K562 (cell line): Measurements from ENCODE around the gene MACROD2.

ENCODE experiments used
- NFIC ChIP-seq: fragments of 450-650 bp; IDR thresholded peaks from 2 replicates; pipeline ENCODE4 v1.6.1; 2017; ENCODE audit warnings: mild to moderate bottlenecking, inconsistent platforms
- POLR2A ChIP-seq: fragments of 450-650 bp; conservative IDR thresholded peaks from 2 replicates; pipeline ENCODE4 v1.6.1; 2016
- RBFOX2 ChIP-seq: fragments of 200-400 bp; formaldehyde crosslinking; IDR thresholded peaks from 2 replicates; pipeline ENCODE4 v1.6.1; 2017; ENCODE audit warnings: low read depth, mild to moderate bottlenecking, low read length, moderate library complexity
- RCOR1 ChIP-seq, 2 experiments: IDR thresholded peaks; 2 replicates each; pipeline ENCODE4 v1.6.1; 2012; ENCODE audit warnings: low read depth in 2 of 2, low read length in 2 of 2, borderline replicate concordance in 1 of 2, improper control_type of control experiment in 1 of 2
- SMC3 ChIP-seq: conservative IDR thresholded peaks from 2 replicates; pipeline ENCODE4 v1.6.1; 2011; ENCODE audit warnings: low read depth, low read length, improper control_type of control experiment; ENCODE audit not compliant: insufficient read depth
- TF ChIP-seq, protein P1 (sequence below), 3 experiments: IDR thresholded peaks in 2 of 3; conservative IDR thresholded peaks in 1 of 3; 2 replicates each; pipeline ENCODE4 v1.5.1; 2011 to 2012; ENCODE audit warnings: low read length in 3 of 3, mild to moderate bottlenecking in 3 of 3, control low read depth in 2 of 3, improper control_type of control experiment in 1 of 3, inconsistent platforms in 1 of 3, low read depth in 1 of 3, mixed read lengths in 1 of 3, moderate library complexity in 1 of 3; ENCODE audit not compliant: insufficient read depth in 2 of 3

DNA sequence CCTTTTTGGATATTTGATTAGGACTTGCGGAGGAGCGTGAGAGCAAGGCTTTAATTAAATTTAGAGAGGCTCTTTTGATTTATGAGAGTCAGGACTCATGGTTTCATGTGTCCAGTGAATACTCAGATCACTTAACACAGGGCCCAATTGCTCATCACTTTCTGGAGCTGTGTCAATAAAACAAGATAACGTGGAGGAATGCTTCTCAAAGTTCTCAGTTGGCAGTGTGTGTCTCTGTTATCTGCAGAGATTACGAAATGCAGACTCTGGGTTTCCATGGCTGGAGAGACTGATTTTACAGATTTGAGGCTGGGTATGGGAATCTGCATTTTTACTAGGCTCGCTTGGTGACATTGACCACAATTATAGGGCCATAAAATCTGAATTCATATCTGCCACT is 677.8 kb downstream of the MACROD2 start:
- no peak for TF ChIP-seq NFIC
- TF ChIP-seq RBFOX2 = no peak
- TF ChIP-seq RCOR1 (IDR thresholded peaks at IDR 0.05; ENCODE audit: borderline replicate concordance in 1 of 2, low read depth in 2 of 2, low read length in 2 of 2) = no peak
- TF ChIP-seq, protein P1, sequence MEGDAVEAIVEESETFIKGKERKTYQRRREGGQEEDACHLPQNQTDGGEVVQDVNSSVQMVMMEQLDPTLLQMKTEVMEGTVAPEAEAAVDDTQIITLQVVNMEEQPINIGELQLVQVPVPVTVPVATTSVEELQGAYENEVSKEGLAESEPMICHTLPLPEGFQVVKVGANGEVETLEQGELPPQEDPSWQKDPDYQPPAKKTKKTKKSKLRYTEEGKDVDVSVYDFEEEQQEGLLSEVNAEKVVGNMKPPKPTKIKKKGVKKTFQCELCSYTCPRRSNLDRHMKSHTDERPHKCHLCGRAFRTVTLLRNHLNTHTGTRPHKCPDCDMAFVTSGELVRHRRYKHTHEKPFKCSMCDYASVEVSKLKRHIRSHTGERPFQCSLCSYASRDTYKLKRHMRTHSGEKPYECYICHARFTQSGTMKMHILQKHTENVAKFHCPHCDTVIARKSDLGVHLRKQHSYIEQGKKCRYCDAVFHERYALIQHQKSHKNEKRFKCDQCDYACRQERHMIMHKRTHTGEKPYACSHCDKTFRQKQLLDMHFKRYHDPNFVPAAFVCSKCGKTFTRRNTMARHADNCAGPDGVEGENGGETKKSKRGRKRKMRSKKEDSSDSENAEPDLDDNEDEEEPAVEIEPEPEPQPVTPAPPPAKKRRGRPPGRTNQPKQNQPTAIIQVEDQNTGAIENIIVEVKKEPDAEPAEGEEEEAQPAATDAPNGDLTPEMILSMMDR (IDR thresholded peaks at IDR 0.05 in 2 of 3, conservative IDR thresholded peaks at IDR 0.05 in 1 of 3; ENCODE audit: insufficient read depth in 2 of 3, low read depth in 1 of 3, low read length in 3 of 3) = no peak
- no peak for TF ChIP-seq SMC3
- no peak for TF ChIP-seq POLR2A
